NT2/D1 (cell line): Measurements from ENCODE around the gene FZD4.
"Not testable (repeated sequence)": the region's sequence is repeated elsewhere in the genome, so short reads cannot be mapped to it uniquely, and the experiment has no call there.

Source experiments
- DNase-seq: peaks from one replicate; pipeline ENCODE4 v3.0.0-alpha.2; 2011; ENCODE audit warnings: low read depth, low spot score
- H3K27me3 ChIP-seq: 2 replicates; pipeline ENCODE4 v1.6.0; 2011; ENCODE audit warnings: mild to moderate bottlenecking; ENCODE audit not compliant: insufficient read length, insufficient read depth
- H3K36me3 ChIP-seq: 2 replicates; pipeline ENCODE4 v1.6.1; 2011; ENCODE audit warnings: mild to moderate bottlenecking, low read length, mixed read lengths; ENCODE audit not compliant: insufficient read depth, insufficient read length
- H3K4me1 ChIP-seq: 2 replicates; pipeline ENCODE4 v1.5.1; 2011; ENCODE audit not compliant: insufficient read depth, insufficient read length
- H3K4me3 ChIP-seq: 2 replicates; pipeline ENCODE4 v1.5.1; 2011; ENCODE audit warnings: low read depth; ENCODE audit not compliant: insufficient read length
- H3K9ac ChIP-seq: 2 replicates; pipeline ENCODE4 v1.6.0; 2011; ENCODE audit warnings: low read depth; ENCODE audit not compliant: insufficient read length
- H3K9me3 ChIP-seq: 2 replicates; pipeline ENCODE4 v1.5.1; 2011; ENCODE audit warnings: mild to moderate bottlenecking, low read length; ENCODE audit not compliant: insufficient read depth
- SUZ12 ChIP-seq: IDR thresholded peaks from 2 replicates; pipeline ENCODE4 v1.6.1; 2011; ENCODE audit not compliant: insufficient read length, insufficient read depth; ENCODE audit errors: extremely low read depth
- YY1 ChIP-seq: IDR thresholded peaks from 2 replicates; pipeline ENCODE4 v1.6.1; 2011; ENCODE audit not compliant: insufficient read length, insufficient read depth
- ZNF274 ChIP-seq: IDR thresholded peaks from 2 replicates; pipeline ENCODE4 v1.6.1; 2011; ENCODE audit warnings: mild to moderate bottlenecking, low read depth, low read length

The FZD4 gene

GRCh38 chr11:86949995-86950660 lies 5.1 kb downstream of the FZD4 start:
- Histone ChIP-seq H3K4me3 (no peak overlapping the region), H3K27me3 (peaks cover 11% of the 10 kb centered on the region), H3K9me3 (no peaks in the 10 kb centered on the region), H3K4me1 (peaks cover 2% of the 10 kb centered on the region), H3K36me3 (peaks cover 17% of the 10 kb centered on the region), H3K9ac (no peak overlapping the region)
- TF ChIP-seq YY1, result no peak
- no peak for TF ChIP-seq ZNF274
- TF ChIP-seq SUZ12, result no peak
- no peak for DNase-seq

- Histone ChIP-seq H3K4me1 (no peaks in the 10 kb centered on the region), H3K36me3 (peaks cover 17% of the 10 kb centered on the region), H3K4me3 (no peak overlapping the region), H3K27me3 (no peaks in the 10 kb centered on the region), H3K9ac (no peak overlapping the region), H3K9me3 (no peaks in the 10 kb centered on the region)
- TF ChIP-seq YY1 (no peak), SUZ12 (no peak), ZNF274 (no peak)
- no peak for DNase-seq
Measured at GRCh38 chr11:86948733-86949132, 6.5 kb downstream of the FZD4 start.

GRCh38 chr11:86947541-86947940 lies 7.7 kb downstream of the FZD4 start:
- no peak for TF ChIP-seq ZNF274
- no peak for TF ChIP-seq YY1
- no peak for TF ChIP-seq SUZ12
- no peak for DNase-seq
- no peaks in the 10 kb centered on the region for H3K4me1 ChIP-seq
- no peaks in the 10 kb centered on the region for H3K9me3 ChIP-seq
- peaks cover 17% of the 10 kb centered on the region for H3K36me3 ChIP-seq
- no peak overlapping the region for H3K4me3 ChIP-seq
- H3K9ac ChIP-seq, result no peak overlapping the region
- H3K27me3 ChIP-seq, result no peaks in the 10 kb centered on the region

GRCh38 chr11:86943505-86943904 lies 11.7 kb downstream of the FZD4 start:
- H3K36me3 ChIP-seq, H3K4me3 ChIP-seq, H3K4me1 ChIP-seq, H3K9ac ChIP-seq, H3K27me3 ChIP-seq, DNase-seq, H3K9me3 ChIP-seq: not testable (repeated sequence)

- H3K36me3 ChIP-seq, result no peaks in the 10 kb centered on the region
- peaks cover 5% of the 10 kb centered on the region for H3K4me1 ChIP-seq
- no peaks in the 10 kb centered on the region for H3K27me3 ChIP-seq
- H3K4me3 ChIP-seq, result no peak overlapping the region
- TF ChIP-seq ZNF274 (no peak), YY1 (no peak), SUZ12 (no peak)
- H3K9me3 ChIP-seq, result no peaks in the 10 kb centered on the region
- DNase-seq, result no peak
- H3K9ac ChIP-seq, result no peak overlapping the region
Measured at GRCh38 chr11:86941871-86942599, 13.2 kb downstream of the FZD4 start.

GRCh38 chr11:86941077-86941870 lies 13.9 kb downstream of the FZD4 start:
- no peak overlapping the region for H3K9ac ChIP-seq
- H3K36me3 ChIP-seq, result no peaks in the 10 kb centered on the region
- TF ChIP-seq ZNF274 (no peak), SUZ12 (no peak), YY1 (no peak)
- H3K4me1 ChIP-seq, result peaks cover 5% of the 10 kb centered on the region
- H3K9me3 ChIP-seq, result no peaks in the 10 kb centered on the region
- no peak for DNase-seq
- no peaks in the 10 kb centered on the region for H3K27me3 ChIP-seq
- no peak overlapping the region for H3K4me3 ChIP-seq

- no peaks in the 10 kb centered on the region for H3K27me3 ChIP-seq
- no peak overlapping the region for H3K9ac ChIP-seq
- peaks cover 5% of the 10 kb centered on the region for H3K4me1 ChIP-seq
- no peak for TF ChIP-seq SUZ12
- TF ChIP-seq ZNF274, result no peak
- TF ChIP-seq YY1, result no peak
- no peaks in the 10 kb centered on the region for H3K36me3 ChIP-seq
- no peak for DNase-seq
- no peak overlapping the region for H3K4me3 ChIP-seq
- no peaks in the 10 kb centered on the region for H3K9me3 ChIP-seq
Measured at GRCh38 chr11:86940122-86940777, 14.9 kb downstream of the FZD4 start.
